NT2/D1 (cell line): ENCODE measurements around the gene CLCN7.
A peak's percentile ranks its signal among the peaks of the same experiment; 100 is the strongest.

Experiments
- DNase-seq: peaks from one replicate; pipeline ENCODE4 v3.0.0-alpha.2; 2011; ENCODE audit warnings: low read depth, low spot score
- H3K27me3 ChIP-seq: 2 replicates; pipeline ENCODE4 v1.6.0; 2011; ENCODE audit warnings: mild to moderate bottlenecking; ENCODE audit not compliant: insufficient read length, insufficient read depth
- H3K36me3 ChIP-seq: 2 replicates; pipeline ENCODE4 v1.6.1; 2011; ENCODE audit warnings: mild to moderate bottlenecking, low read length, mixed read lengths; ENCODE audit not compliant: insufficient read depth, insufficient read length
- H3K4me1 ChIP-seq: 2 replicates; pipeline ENCODE4 v1.5.1; 2011; ENCODE audit not compliant: insufficient read depth, insufficient read length
- H3K4me3 ChIP-seq: 2 replicates; pipeline ENCODE4 v1.5.1; 2011; ENCODE audit warnings: low read depth; ENCODE audit not compliant: insufficient read length
- H3K9ac ChIP-seq: 2 replicates; pipeline ENCODE4 v1.6.0; 2011; ENCODE audit warnings: low read depth; ENCODE audit not compliant: insufficient read length
- H3K9me3 ChIP-seq: 2 replicates; pipeline ENCODE4 v1.5.1; 2011; ENCODE audit warnings: mild to moderate bottlenecking, low read length; ENCODE audit not compliant: insufficient read depth
- SUZ12 ChIP-seq: IDR thresholded peaks from 2 replicates; pipeline ENCODE4 v1.6.1; 2011; ENCODE audit not compliant: insufficient read length, insufficient read depth; ENCODE audit errors: extremely low read depth
- YY1 ChIP-seq: IDR thresholded peaks from 2 replicates; pipeline ENCODE4 v1.6.1; 2011; ENCODE audit not compliant: insufficient read length, insufficient read depth
- ZNF274 ChIP-seq: IDR thresholded peaks from 2 replicates; pipeline ENCODE4 v1.6.1; 2011; ENCODE audit warnings: mild to moderate bottlenecking, low read depth, low read length

The CLCN7 gene

GRCh38 chr16:1494711-1495110, 19.9 kb upstream of the CLCN7 start:
- H3K4me1 ChIP-seq = peaks cover 17% of the 10 kb centered on the region
- H3K9me3 ChIP-seq = no peaks in the 10 kb centered on the region
- DNase-seq = no peak
- H3K27me3 ChIP-seq = no peaks in the 10 kb centered on the region
- peak overlapping the region; percentile 98 for H3K9ac ChIP-seq
- peaks cover 56% of the 10 kb centered on the region for H3K36me3 ChIP-seq
- H3K4me3 ChIP-seq = peak overlapping the region; percentile 82
- no peak for TF ChIP-seq ZNF274
- TF ChIP-seq YY1 = no peak
- no peak for TF ChIP-seq SUZ12

GRCh38 chr16:1494129-1494640, 19.4 kb upstream of the CLCN7 start:
- TF ChIP-seq YY1 (no peak), ZNF274 (no peak), SUZ12 (no peak)
- peak overlapping the region; percentile 98 for H3K9ac ChIP-seq

GRCh38 chr16:1493746-1494094, 18.9 kb upstream of the CLCN7 start:
- no peak for TF ChIP-seq SUZ12
- TF ChIP-seq YY1 = no peak
- TF ChIP-seq ZNF274 = no peak
- Histone ChIP-seq H3K9me3 (no peaks in the 10 kb centered on the region), H3K27me3 (no peaks in the 10 kb centered on the region), H3K4me3 (peak overlapping the region; percentile 82), H3K4me1 (peaks cover 17% of the 10 kb centered on the region), H3K36me3 (peaks cover 47% of the 10 kb centered on the region), H3K9ac (peak overlapping the region; percentile 98)
- DNase-seq = no peak

More at GRCh38 chr16:1494129-1494640, 19.4 kb upstream of the CLCN7 start:
- peaks cover 17% of the 10 kb centered on the region for H3K4me1 ChIP-seq
- H3K4me3 ChIP-seq = peak overlapping the region; percentile 82
- H3K36me3 ChIP-seq = peaks cover 52% of the 10 kb centered on the region
- H3K9me3 ChIP-seq = no peaks in the 10 kb centered on the region
- no peak for DNase-seq
- H3K27me3 ChIP-seq = no peaks in the 10 kb centered on the region

- TF ChIP-seq SUZ12 = no peak
- Histone ChIP-seq H3K36me3 (peaks cover 41% of the 10 kb centered on the region), H3K4me1 (peaks cover 17% of the 10 kb centered on the region), H3K9ac (peak within 1 kb of the TSS; percentile 98), H3K27me3 (no peaks in the 10 kb centered on the region), H3K9me3 (no peaks in the 10 kb centered on the region), H3K4me3 (peak within 1 kb of the TSS; percentile 82)
- peak; percentile 65 for DNase-seq
Measured at GRCh38 chr16:1492923-1493745, 18.3 kb upstream of the CLCN7 start, which contains the start of gene TELO2. Gene TELO2 (plus strand): TSS chr16:1493360. CDS start chr16:1494282, 922 bp downstream.

- Histone ChIP-seq H3K9ac (peak overlapping the region; percentile 84), H3K4me3 (peak overlapping the region; percentile 82), H3K36me3 (peaks cover 33% of the 10 kb centered on the region), H3K27me3 (no peaks in the 10 kb centered on the region), H3K4me1 (peaks cover 17% of the 10 kb centered on the region), H3K9me3 (no peaks in the 10 kb centered on the region)
- TF ChIP-seq SUZ12 = no peak
- no peak for TF ChIP-seq YY1
- no peak for TF ChIP-seq ZNF274
- DNase-seq = no peak
Measured at GRCh38 chr16:1492082-1492922, 17.5 kb upstream of the CLCN7 start.

GRCh38 chr16:1491327-1491726, 16.5 kb upstream of the CLCN7 start:
- Histone ChIP-seq H3K36me3 (peaks cover 23% of the 10 kb centered on the region), H3K9me3 (no peaks in the 10 kb centered on the region), H3K9ac (peak overlapping the region; percentile 47), H3K27me3 (no peaks in the 10 kb centered on the region), H3K4me3 (no peak overlapping the region), H3K4me1 (peaks cover 15% of the 10 kb centered on the region)
- TF ChIP-seq YY1 (no peak), ZNF274 (no peak), SUZ12 (no peak)
- DNase-seq = no peak

- Histone ChIP-seq H3K4me3 (no peak overlapping the region), H3K9ac (no peak overlapping the region)
- DNase-seq = no peak
Measured at GRCh38 chr16:1489077-1489476, 14.2 kb upstream of the CLCN7 start.

More at GRCh38 chr16:1489077-1489476, 14.2 kb upstream of the CLCN7 start:
- Histone ChIP-seq H3K9me3 (no peaks in the 10 kb centered on the region), H3K36me3 (peaks cover under 1% of the 10 kb centered on the region), H3K27me3 (no peaks in the 10 kb centered on the region), H3K4me1 (peaks cover 5% of the 10 kb centered on the region)
- TF ChIP-seq YY1 (no peak), SUZ12 (no peak), ZNF274 (no peak)
